CD4-positive, alpha-beta T cell treated with Interleukin-17A for 4 hours (primary cell): ENCODE measurements around the gene MAPK13.
"Not testable (repeated sequence)": the region's sequence is repeated elsewhere in the genome, so short reads cannot be mapped to it uniquely, and the experiment has no call there.

Source experiments
- DNase-seq: peaks from one replicate; pipeline ENCODE4 v3.0.0-alpha.2; 2020; ENCODE audit warnings: mixed read lengths

MAPK13 gene

GRCh38 chr6:36128793-36129192, 1.5 kb upstream of the MAPK13 start:
- no peak for DNase-seq

GRCh38 chr6:36129334-36129733, 979 bp upstream of the MAPK13 start:
- DNase-seq: not testable (repeated sequence)

GRCh38 chr6:36130667-36131510, 576 bp downstream of the MAPK13 start:
- DNase-seq: peak; percentile 63

GRCh38 chr6:36131511-36132245, 1.4 kb downstream of the MAPK13 start:
- peak; percentile 66 for DNase-seq

- no peak for DNase-seq
Observed at GRCh38 chr6:36132246-36132895, 2.1 kb downstream of the MAPK13 start.

- DNase-seq: no peak
Observed at GRCh38 chr6:36133148-36133547, 2.8 kb downstream of the MAPK13 start.

GRCh38 chr6:36133912-36134311, 3.6 kb downstream of the MAPK13 start:
- DNase-seq: no peak

GRCh38 chr6:36135053-36135731, 4.9 kb downstream of the MAPK13 start:
- no peak for DNase-seq

- no peak for DNase-seq
Observed at GRCh38 chr6:36136034-36136433, 5.7 kb downstream of the MAPK13 start.

GRCh38 chr6:36136551-36136950, 6.2 kb downstream of the MAPK13 start:
- DNase-seq: no peak

- no peak for DNase-seq
Observed at GRCh38 chr6:36138667-36139066, 8.4 kb downstream of the MAPK13 start.

GRCh38 chr6:36139431-36139830, 9.1 kb downstream of the MAPK13 start:
- peak; percentile 36 for DNase-seq

- no peak for DNase-seq
Observed at GRCh38 chr6:36139991-36140710, 9.8 kb downstream of the MAPK13 start.

GRCh38 chr6:36141091-36141490, 10.8 kb downstream of the MAPK13 start:
- no peak for DNase-seq

- DNase-seq: no peak
Observed at GRCh38 chr6:36141961-36142360, 11.6 kb downstream of the MAPK13 start.

GRCh38 chr6:36142971-36143838, 12.9 kb downstream of the MAPK13 start:
- no peak for DNase-seq

GRCh38 chr6:36145495-36145894, 15.2 kb downstream of the MAPK13 start:
- no peak for DNase-seq

GRCh38 chr6:36147294-36147693, 17.0 kb downstream of the MAPK13 start:
- DNase-seq: no peak

- DNase-seq: no peak
Observed at GRCh38 chr6:36149476-36149875, 19.2 kb downstream of the MAPK13 start.

GRCh38 chr6:36150283-36150682, 20.0 kb downstream of the MAPK13 start:
- DNase-seq: no peak

GRCh38 chr6:36154286-36154685, 24.0 kb downstream of the MAPK13 start:
- DNase-seq: no peak
